Measurements from ENCODE around the gene CEP350. TPM values are rescaled to one million over a fixed set of nuclear protein-coding genes. Genes with fewer than 3 reads are reported as not detected.

CEP350 gene
- total RNA-seq, 1 experiment from 2014 or later, result 17.1 TPM

DNA sequence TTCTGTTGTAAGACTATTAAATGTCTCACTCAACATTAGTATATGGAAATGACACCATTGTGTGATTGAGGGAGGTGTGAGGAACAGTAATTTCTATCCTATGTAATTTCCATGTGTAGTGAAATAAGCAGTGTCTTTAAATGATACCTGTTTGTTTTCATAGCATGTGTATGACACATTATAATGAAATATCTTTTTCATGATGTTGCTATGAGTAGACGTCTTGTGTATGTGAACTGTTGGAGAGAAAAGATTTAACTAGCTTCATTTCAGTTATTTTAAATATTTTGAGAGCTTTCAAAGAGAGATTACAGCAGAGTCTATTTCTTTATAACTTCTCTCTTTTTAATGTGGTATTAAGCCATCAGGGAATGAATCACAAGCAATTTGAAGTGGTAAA lies 128.6 kb downstream of the CEP350 start:
- POLR2A ChIA-PET (ENCODE audit: unreplicated experiment), result no interaction called here
- no peaks in the 10 kb centered on the region for H3K27me3 ChIP-seq (ENCODE audit: low read length)
- H4K20me1 ChIP-seq (ENCODE audit: low read length), result no peaks in the 10 kb centered on the region
- no peak overlapping the region for H3K4me3 ChIP-seq (ENCODE audit: low read length)
- H3K9me2 ChIP-seq (replicated peaks; ENCODE audit: low read length), result no peaks in the 10 kb centered on the region
- ATAC-seq, result no peak
- peaks cover 5% of the 10 kb centered on the region for H3F3A ChIP-seq (ENCODE audit: low read length, unreplicated experiment)
- no TSS peak for BruUV-seq (replicated peaks)
- H3K36me3 ChIP-seq (ENCODE audit: low read depth, low read length), result peaks cover 9% of the 10 kb centered on the region; the same call in 1 of the 2 replicates
- no peaks in the 10 kb centered on the region for H3K9me3 ChIP-seq (ENCODE audit: low read length)
- CTCF ChIA-PET, result no interaction called here
- no peak overlapping the region for H2AFZ ChIP-seq (ENCODE audit: low read length)
- no peak overlapping the region for H3K4me2 ChIP-seq (ENCODE audit: low read length)
- no peak for TF ChIP-seq CTCF (conservative IDR thresholded peaks at IDR 0.05; ENCODE audit: low read depth, low read length)
- TF ChIP-seq EZH2 (IDR thresholded peaks at IDR 0.05; ENCODE audit: low read length, unreplicated experiment), result no peak
- no peak for TF ChIP-seq EZH2phosphoT487 (IDR thresholded peaks at IDR 0.05; ENCODE audit: borderline replicate concordance, low read length)
- no peaks in the 10 kb centered on the region for H3K79me2 ChIP-seq (ENCODE audit: low read length)
- no peak overlapping the region for H3K9ac ChIP-seq (ENCODE audit: low read length)
- DNase-seq, result no peak
- peaks cover 26% of the 10 kb centered on the region for H3K4me1 ChIP-seq (ENCODE audit: insufficient read depth, low read length)
- intact Hi-C loops (cut with micrococcal nuclease), result no loop called here
- no peak overlapping the region for H3K27ac ChIP-seq (ENCODE audit: low read length)

- Histone ChIP-seq H3K4me3 (ENCODE audit: low read length) (no peak overlapping the region), H4K20me1 (ENCODE audit: low read length) (no peaks in the 10 kb centered on the region), H3K27me3 (ENCODE audit: low read length) (no peaks in the 10 kb centered on the region), H3K9me3 (ENCODE audit: low read length) (no peaks in the 10 kb centered on the region), H3K4me2 (ENCODE audit: low read length) (no peak overlapping the region), H3K9me2 (replicated peaks; ENCODE audit: low read length) (no peaks in the 10 kb centered on the region), H3K79me2 (ENCODE audit: low read length) (no peaks in the 10 kb centered on the region), H3F3A (ENCODE audit: low read length, unreplicated experiment) (peaks cover 3% of the 10 kb centered on the region), H2AFZ (ENCODE audit: low read length) (no peak overlapping the region), H3K4me1 (ENCODE audit: insufficient read depth, low read length) (peaks cover 26% of the 10 kb centered on the region), H3K27ac (ENCODE audit: low read length) (no peak overlapping the region), H3K9ac (ENCODE audit: low read length) (no peak overlapping the region), H3K36me3 (ENCODE audit: low read depth, low read length) (peaks cover 9% of the 10 kb centered on the region; the same call in 1 of the 2 replicates)
- intact Hi-C loops (cut with micrococcal nuclease), result no loop called here
- ATAC-seq (no peak), DNase-seq (no peak)
- POLR2A ChIA-PET (ENCODE audit: unreplicated experiment), result interaction anchor here (0.6 kb wide), 1 partner anchor 82 kb away, joined by 3 read pairs; no protein-coding TSS in a partner anchor
- no TSS peak for BruUV-seq (replicated peaks)
- TF ChIP-seq EZH2phosphoT487 (IDR thresholded peaks at IDR 0.05; ENCODE audit: borderline replicate concordance, low read length) (no peak), CTCF (conservative IDR thresholded peaks at IDR 0.05; ENCODE audit: low read depth, low read length) (no peak), EZH2 (IDR thresholded peaks at IDR 0.05; ENCODE audit: low read length, unreplicated experiment) (no peak)
- CTCF ChIA-PET, result no interaction called here
Observed at GRCh38 chr1:180084867-180085266, 130.3 kb downstream of the CEP350 start.

DNA sequence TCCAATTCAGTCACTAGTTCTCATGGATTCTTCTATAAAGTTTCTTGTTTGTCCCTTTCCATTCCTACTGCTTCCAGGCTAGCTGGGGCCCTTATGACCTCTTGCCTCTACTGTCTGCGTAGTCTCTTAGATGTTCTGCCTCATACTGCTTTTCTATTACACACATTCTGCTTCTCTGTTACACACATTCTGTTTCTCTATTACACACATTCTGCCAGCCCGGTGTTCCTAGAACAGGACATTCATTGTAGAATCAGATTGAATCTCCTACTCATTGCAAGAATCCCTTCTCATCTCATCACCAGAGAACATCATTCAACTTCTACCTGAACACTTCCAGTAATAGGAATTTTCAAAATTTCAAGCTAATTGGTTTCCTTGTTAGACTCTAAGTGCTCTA lies 130.7 kb downstream of the CEP350 start:
- POLR2A ChIA-PET (ENCODE audit: unreplicated experiment), result interaction anchor here (0.6 kb wide), 1 partner anchor 82 kb away, joined by 3 read pairs; no protein-coding TSS in a partner anchor
- no peak for DNase-seq
- no peaks in the 10 kb centered on the region for H3F3A ChIP-seq (ENCODE audit: low read length, unreplicated experiment)
- no peaks in the 10 kb centered on the region for H3K27me3 ChIP-seq (ENCODE audit: low read length)
- H3K4me3 ChIP-seq (ENCODE audit: low read length), result no peak overlapping the region
- BruUV-seq (replicated peaks), result no TSS peak
- no peaks in the 10 kb centered on the region for H3K79me2 ChIP-seq (ENCODE audit: low read length)
- H3K36me3 ChIP-seq (ENCODE audit: low read depth, low read length), result peaks cover 9% of the 10 kb centered on the region; the same call in 1 of the 2 replicates
- TF ChIP-seq CTCF (conservative IDR thresholded peaks at IDR 0.05; ENCODE audit: low read depth, low read length) (no peak), EZH2phosphoT487 (IDR thresholded peaks at IDR 0.05; ENCODE audit: borderline replicate concordance, low read length) (no peak), EZH2 (IDR thresholded peaks at IDR 0.05; ENCODE audit: low read length, unreplicated experiment) (no peak)
- H3K27ac ChIP-seq (ENCODE audit: low read length), result no peak overlapping the region
- ATAC-seq, result no peak
- H3K4me2 ChIP-seq (ENCODE audit: low read length), result no peak overlapping the region
- H3K9me2 ChIP-seq (replicated peaks; ENCODE audit: low read length), result no peaks in the 10 kb centered on the region
- no peak overlapping the region for H2AFZ ChIP-seq (ENCODE audit: low read length)
- H3K9me3 ChIP-seq (ENCODE audit: low read length), result no peaks in the 10 kb centered on the region
- CTCF ChIA-PET, result no interaction called here
- peaks cover 21% of the 10 kb centered on the region for H3K4me1 ChIP-seq (ENCODE audit: insufficient read depth, low read length)
- intact Hi-C loops (cut with micrococcal nuclease), result no loop called here
- H3K9ac ChIP-seq (ENCODE audit: low read length), result no peak overlapping the region
- H4K20me1 ChIP-seq (ENCODE audit: low read length), result no peaks in the 10 kb centered on the region

Data from PC-3 (cell line).